ENCODE results near the gene ALKBH5. TPM values are rescaled to one million over a fixed set of nuclear protein-coding genes. Genes with fewer than 3 reads are reported as not detected.

Gene ALKBH5
- total RNA-seq, 1 experiment from 2014 or later = 94.5 TPM

GRCh38 chr17:18206962-18207361 is 23.3 kb downstream of the ALKBH5 start:
- POLR2A ChIA-PET = no interaction called here
- ATAC-seq (no peak), DNase-seq (ENCODE audit: low read depth, low spot score) (no peak)
- Histone ChIP-seq H3K4me3 (ENCODE audit: low read depth in 2 of 2, low read length in 2 of 2) (no peak overlapping the region), H3K9me3 (ENCODE audit: control insufficient read depth, insufficient read depth, low read depth, low read length) (no peaks in the 10 kb centered on the region), H3K27me3 (ENCODE audit: control insufficient read depth, insufficient read depth, low read length) (no peaks in the 10 kb centered on the region), H3K36me3 (ENCODE audit: control insufficient read depth, insufficient read depth, low read length) (peaks cover 7% of the 10 kb centered on the region; the same call in 1 of the 2 replicates), H3K27ac (ENCODE audit: low read length) (no peak overlapping the region), H3K4me1 (ENCODE audit: control insufficient read depth, insufficient read depth, low read length) (no peaks in the 10 kb centered on the region)
- in situ Hi-C loops (cut with HindIII; ENCODE audit: low pct_unique_long_range_greater_than_20kb, low sequenced_read_pairs) (no loop called here), intact Hi-C loops (cut with micrococcal nuclease; ENCODE audit: unreplicated experiment) (no loop called here)
- no TSS peak for BruUV-seq (replicated peaks)
- TF ChIP-seq SIN3A (IDR thresholded peaks at IDR 0.05; ENCODE audit: borderline replicate concordance, insufficient read depth, low read depth, low read length) = no peak
- TF ChIP-seq CTCF (IDR thresholded peaks at IDR 0.05) = no peak
- no peak for TF ChIP-seq REST (IDR thresholded peaks at IDR 0.05; ENCODE audit: insufficient read depth in 1 of 2, low read depth in 2 of 2, low read length in 1 of 2)
- CTCF ChIA-PET = no interaction called here

GRCh38 chr17:18208092-18208491 is 24.5 kb downstream of the ALKBH5 start:
- intact Hi-C loops (cut with micrococcal nuclease; ENCODE audit: unreplicated experiment) = no loop called here
- no peaks in the 10 kb centered on the region for H3K4me1 ChIP-seq (ENCODE audit: control insufficient read depth, insufficient read depth, low read length)
- DNase-seq (ENCODE audit: low read depth, low spot score) (no peak), ATAC-seq (no peak)
- no peak for TF ChIP-seq REST (IDR thresholded peaks at IDR 0.05; ENCODE audit: insufficient read depth in 1 of 2, low read depth in 2 of 2, low read length in 1 of 2)
- no peak for TF ChIP-seq POLR2AphosphoS5 (IDR thresholded peaks at IDR 0.05; ENCODE audit: low read depth, low read length)
- no peak for TF ChIP-seq CTCF (IDR thresholded peaks at IDR 0.05)
- TF ChIP-seq SIN3A (IDR thresholded peaks at IDR 0.05; ENCODE audit: borderline replicate concordance, insufficient read depth, low read depth, low read length) = no peak
- no peak for TF ChIP-seq TCF7L2 (IDR thresholded peaks at IDR 0.05; ENCODE audit: low read depth, low read length)
- ChIA-PET CTCF (no interaction called here), POLR2A (no interaction called here)
- H3K27me3 ChIP-seq (ENCODE audit: control insufficient read depth, insufficient read depth, low read length) = no peaks in the 10 kb centered on the region
- no peak overlapping the region for H3K27ac ChIP-seq (ENCODE audit: low read length)
- H3K4me3 ChIP-seq (ENCODE audit: low read depth in 2 of 2, low read length in 2 of 2) = no peak overlapping the region
- H3K9me3 ChIP-seq (ENCODE audit: control insufficient read depth, insufficient read depth, low read depth, low read length) = no peaks in the 10 kb centered on the region
- in situ Hi-C loops (cut with HindIII; ENCODE audit: low pct_unique_long_range_greater_than_20kb, low sequenced_read_pairs) = no loop called here
- H3K36me3 ChIP-seq (ENCODE audit: control insufficient read depth, insufficient read depth, low read length) = peaks cover 7% of the 10 kb centered on the region; the same call in 1 of the 2 replicates
- no TSS peak for BruUV-seq (replicated peaks)
